Measurements from ENCODE around the gene NCAM1.
A peak's percentile ranks its signal among the peaks of the same experiment; 100 is the strongest.
"Not testable (repeated sequence)": the region's sequence is repeated elsewhere in the genome, so short reads cannot be mapped to it uniquely, and the experiment has no call there.

The NCAM1 gene

GRCh38 chr11:113278925-113279324 lies 317.7 kb downstream of the NCAM1 start:
- no peak for DNase-seq (ENCODE audit: low spot score)

DNA sequence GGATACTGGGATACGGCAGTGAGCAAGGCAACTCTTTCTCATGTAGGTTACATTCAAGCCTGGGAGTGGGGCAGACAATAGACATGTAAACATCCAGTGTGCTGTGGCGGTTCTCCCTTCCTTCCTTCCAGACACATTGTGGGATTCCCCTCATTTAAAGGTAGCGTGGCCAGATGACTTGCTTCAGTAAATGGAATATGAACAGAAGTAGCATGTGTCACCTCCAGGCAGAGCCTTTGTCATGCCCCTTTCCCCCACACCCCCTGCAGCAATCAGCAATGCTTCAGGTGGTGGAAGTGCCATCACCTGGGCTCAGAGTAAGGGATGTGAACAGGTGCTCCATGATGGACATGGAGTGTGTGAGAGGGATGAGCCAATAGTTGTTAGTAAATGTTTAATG lies 318.4 kb downstream of the NCAM1 start:
- no peak for DNase-seq (ENCODE audit: low spot score)

- no peak for DNase-seq (ENCODE audit: low spot score)
These were observed 320.0 kb downstream of the NCAM1 start for GRCh38 chr11:113281052-113281725.

- no peak for DNase-seq (ENCODE audit: low spot score)
These were observed 321.7 kb downstream of the NCAM1 start for GRCh38 chr11:113282898-113283437.

DNA sequence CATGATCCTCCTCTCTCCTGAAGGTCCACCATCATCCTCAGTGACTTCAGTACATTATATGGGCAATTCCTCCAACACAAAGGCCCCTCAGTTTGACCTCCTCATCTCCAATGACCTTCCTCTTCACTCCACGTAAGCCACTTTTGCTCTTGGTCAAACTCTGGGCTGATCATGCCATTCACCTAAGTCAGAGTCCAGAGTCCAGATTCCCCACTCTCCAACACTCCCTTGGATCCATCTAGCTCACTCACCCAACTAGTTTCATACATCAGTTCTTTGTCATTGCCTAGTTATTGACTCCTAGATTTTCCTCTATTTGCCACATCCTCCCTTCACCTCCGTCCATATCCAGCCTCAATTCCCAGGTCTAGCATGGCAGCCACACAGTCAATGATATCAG lies 322.7 kb downstream of the NCAM1 start:
- no peak for DNase-seq (ENCODE audit: low spot score)

DNA sequence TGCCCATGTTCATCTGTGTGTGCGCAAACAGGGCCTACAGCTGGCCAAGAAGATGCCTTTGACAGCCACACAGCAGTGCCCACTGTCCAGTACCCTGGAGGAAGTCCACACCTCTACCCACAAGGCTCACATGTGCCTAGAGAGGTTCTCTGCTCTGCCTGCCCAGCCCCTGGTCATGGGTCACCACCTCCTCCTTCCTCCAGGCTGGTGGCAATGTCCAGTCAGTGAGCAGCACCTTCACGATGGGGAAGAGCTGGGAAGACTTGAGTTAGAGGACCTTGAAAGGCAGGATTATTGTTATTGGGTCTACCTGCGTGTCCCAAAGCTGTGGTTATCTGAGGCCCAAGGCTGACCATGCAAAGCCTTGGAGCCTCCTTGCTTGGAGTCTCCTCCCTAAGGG lies 324.8 kb downstream of the NCAM1 start:
- no peak for DNase-seq (ENCODE audit: low spot score)

DNA sequence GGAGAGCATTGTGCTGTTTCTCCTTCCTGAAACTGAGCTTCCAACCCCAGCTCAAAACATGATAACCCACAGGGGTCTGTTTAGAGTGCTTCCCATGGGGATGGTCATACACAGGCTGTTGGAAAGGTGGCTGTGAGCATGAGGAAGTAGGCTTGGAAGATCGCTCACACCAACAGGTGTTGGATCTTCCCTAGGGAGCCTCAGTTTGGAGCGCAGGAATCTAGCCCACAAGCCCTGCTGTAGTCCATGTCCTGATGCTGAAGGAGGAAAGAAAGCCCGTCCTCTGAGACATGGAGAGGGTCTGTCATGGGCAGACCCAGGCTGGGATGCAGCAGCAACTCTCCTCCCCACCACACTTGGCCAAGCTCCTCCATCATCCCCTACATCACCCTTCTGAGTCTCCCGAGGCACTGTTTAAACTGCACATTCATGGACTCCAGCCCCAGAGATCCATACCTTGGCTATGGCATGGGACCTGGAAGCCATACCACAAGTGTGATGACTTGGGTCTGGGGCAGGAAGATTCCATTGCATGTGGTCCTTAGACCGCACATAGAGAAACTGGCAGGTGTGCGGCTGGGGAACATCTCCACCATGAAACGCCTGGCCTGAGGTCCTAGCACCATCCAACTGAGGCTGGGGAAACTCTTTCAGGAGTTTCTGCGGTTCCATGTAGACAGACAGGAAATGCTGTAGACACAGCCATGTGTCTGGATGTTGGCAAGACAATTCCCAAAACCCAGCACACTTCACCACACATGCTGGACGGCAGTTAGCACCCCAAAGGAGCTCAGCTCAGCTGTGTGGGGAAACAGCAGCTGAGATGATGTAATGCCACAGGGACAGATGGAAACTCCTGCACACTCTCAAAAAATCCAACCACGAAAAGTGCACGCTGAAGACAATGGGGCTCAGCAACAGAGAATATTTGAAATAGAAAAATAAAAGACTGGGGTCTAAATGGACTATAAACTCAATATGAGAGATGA lies 325.6 kb downstream of the NCAM1 start:
- no peak for DNase-seq (ENCODE audit: low spot score)

DNA sequence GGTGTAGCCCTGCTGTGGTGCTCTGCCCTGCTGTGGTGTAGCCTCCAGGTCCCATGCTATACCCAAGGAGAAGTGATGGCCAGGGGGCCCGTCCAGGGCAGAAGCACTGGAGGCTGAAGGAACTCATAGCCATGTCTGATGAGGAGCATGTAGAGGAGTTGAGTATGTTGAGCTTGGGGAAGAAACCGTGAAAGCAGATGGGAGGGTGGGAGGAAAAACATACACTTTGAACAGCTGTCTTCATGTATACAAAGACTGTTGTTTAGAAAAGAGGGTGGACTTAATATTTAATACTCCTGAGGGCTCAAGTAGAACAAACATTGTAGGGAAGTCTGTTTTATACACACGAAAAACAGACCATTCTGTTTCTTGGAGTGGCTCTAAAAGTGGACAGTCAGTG lies 326.6 kb downstream of the NCAM1 start:
- DNase-seq (ENCODE audit: low spot score) = no peak

GRCh38 chr11:113288286-113288863 lies 327.2 kb downstream of the NCAM1 start:
- no peak for DNase-seq (ENCODE audit: low spot score)

DNA sequence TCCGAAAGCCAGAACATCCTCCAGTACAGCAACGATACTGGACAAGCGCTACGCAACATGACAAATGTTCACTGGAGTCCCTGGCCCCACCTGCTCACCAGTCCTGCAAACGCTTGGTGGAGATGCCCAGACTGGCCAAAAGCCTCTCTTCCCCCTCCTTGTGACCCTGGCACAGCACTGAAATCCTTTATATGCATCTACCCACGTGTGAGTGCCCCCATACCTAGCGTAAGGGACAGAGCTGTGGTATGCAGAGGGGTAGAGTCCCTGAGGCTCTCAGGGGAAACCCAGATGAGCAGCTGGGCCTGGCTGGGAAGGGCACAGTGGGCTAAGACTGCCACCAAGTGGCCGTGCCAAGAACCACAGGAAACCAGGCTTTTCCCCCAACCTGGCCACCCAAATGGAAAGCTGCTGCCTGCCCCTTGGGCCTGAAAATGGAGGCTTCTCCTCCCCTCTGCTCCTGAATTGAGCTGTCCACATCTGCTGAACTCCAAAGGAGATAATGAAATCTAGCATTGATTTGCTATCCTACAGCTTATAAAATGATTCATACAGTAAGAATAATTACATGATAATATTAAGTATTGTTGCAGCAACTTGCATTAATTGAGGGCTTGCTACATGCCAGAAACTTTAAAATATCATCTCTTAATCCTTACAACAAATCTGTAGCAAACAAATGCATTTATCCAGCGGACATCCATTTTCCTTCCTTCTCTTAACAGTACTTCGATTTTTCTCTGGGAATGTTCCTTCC lies 328.4 kb downstream of the NCAM1 start:
- peak; percentile 84 for DNase-seq (ENCODE audit: low spot score)

- DNase-seq (ENCODE audit: low spot score) = no peak
These were observed 332.7 kb downstream of the NCAM1 start for GRCh38 chr11:113293936-113294335.

DNA sequence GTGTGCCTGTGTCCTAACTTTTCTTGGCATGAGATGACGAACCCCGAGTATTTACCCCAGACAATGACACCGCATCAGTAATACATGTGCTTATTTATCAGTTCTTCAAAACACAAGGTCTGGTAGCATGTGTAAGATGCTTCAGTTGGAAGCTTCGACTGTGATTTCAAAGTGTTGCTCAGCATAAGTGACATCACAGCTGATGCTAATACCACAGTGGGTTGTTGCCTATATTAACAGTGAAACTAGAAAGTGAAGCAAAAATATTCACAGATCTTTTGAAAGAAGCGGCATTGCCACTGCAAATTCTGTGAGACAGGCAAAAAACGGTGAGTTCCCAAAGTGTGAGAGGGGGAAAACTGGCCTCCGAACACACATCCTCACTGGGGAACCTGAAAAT lies 334.8 kb downstream of the NCAM1 start:
- no peak for DNase-seq (ENCODE audit: low spot score)

- DNase-seq (ENCODE audit: low spot score) = no peak
These were observed 335.4 kb downstream of the NCAM1 start for GRCh38 chr11:113296447-113297205.

- DNase-seq (ENCODE audit: low spot score) = not testable (repeated sequence)
These were observed 337.3 kb downstream of the NCAM1 start for GRCh38 chr11:113298496-113298895.

DNA sequence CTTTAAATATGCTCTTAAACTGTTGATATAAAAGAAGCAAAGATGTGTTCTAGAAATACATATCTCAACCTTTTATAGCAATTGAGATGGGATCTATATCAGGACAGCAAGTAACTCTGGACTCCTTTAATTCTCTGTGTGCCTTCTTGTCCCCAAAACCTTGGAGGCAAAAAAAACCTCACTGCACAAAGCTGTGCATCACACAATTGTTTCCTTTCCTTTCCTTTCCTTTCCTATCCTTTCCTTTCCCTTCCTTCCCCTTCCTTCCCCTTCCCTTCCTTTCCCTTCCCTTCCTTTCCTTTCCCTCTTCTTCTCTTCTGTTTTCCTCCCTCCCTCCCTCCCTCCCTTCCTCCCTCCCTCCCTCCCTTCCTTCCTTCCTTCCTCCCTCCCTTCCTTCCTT lies 343.7 kb downstream of the NCAM1 start:
- no peak for DNase-seq (ENCODE audit: low spot score)

DNA sequence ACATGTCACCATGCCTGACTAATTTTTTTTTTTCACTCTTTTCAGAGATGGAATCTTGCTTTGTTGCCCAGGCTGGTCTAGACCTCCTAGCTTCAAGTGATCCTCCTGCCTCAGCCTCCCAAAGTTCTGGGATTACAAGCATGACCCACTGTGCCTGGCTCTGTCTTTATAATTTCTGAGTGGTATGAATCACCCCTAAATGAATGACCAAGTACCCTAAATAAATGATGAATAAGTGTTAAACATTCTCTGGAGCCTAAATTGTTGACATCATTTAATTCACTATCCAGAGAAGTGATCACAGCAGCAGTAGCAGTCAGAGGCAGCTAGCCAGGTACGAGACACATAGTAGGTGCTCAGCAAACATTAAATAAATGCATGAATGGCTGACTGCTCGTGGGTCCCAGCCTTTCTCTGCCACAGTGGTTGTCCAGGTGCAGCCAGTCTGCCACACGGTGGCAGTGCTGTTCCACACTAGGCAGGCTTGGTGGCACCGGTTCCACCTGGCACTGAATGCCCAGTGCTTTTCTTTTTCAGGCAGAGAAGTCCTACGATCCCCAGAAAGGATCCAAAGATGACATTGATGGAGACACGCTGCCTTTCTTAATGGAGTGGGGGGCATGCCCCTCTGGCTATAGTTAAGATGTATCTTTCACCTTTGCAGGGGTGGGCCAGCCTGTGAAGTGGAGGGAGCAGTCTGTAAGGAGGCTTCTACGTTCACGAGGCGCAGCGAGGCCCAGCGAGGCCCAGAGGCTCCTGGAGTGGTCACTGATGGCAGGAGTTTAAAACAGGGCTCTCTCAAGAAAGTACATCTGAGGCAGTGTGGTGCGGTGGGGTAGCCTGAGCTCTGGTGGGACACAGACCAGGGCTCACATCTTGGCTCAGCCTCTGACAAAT lies 344.5 kb downstream of the NCAM1 start:
- peak; percentile 78 for DNase-seq (ENCODE audit: low spot score)

DNA sequence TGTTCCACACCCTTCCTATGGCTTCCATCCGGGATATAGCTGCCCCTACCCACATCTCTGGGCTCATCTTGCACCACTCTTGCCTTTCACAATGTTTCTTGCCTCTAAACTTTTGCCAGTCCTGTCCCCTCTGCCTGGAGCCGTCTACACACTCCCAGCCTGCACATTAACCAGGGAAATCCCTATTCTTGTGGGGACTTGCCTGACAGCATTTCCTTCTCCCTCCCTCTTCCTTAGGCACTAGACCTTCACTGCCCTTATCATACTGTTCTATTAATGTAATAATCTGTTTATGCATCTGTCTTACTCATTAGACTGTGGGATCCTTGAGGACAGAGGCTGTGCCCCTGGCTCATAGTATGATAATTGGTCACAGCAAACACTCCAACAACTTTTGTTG lies 347.4 kb downstream of the NCAM1 start:
- no peak for DNase-seq (ENCODE audit: low spot score)

GRCh38 chr11:113311536-113311935 lies 350.3 kb downstream of the NCAM1 start:
- DNase-seq (ENCODE audit: low spot score) = no peak

- no peak for DNase-seq (ENCODE audit: low spot score)
These were observed 352.4 kb downstream of the NCAM1 start for GRCh38 chr11:113313601-113314000.

DNA sequence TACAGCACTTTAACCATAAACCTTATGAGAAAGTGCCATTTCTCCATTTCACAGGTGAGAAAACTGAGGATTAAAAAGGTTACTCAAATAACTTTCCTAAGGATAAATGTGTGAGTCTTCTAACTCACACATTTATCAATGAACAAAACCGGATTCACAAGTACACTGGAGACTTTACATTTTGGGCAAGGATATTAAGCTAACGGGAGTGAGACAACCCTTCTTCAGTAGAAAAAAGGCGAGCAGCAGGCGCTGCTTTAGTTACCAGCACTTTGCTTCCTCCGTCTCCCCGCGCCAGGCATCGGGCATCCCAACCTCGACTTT lies 352.8 kb downstream of the NCAM1 start:
- DNase-seq (ENCODE audit: low spot score) = no peak
